ENCODE results near the gene TCP11.

TCP11 gene

DNA sequence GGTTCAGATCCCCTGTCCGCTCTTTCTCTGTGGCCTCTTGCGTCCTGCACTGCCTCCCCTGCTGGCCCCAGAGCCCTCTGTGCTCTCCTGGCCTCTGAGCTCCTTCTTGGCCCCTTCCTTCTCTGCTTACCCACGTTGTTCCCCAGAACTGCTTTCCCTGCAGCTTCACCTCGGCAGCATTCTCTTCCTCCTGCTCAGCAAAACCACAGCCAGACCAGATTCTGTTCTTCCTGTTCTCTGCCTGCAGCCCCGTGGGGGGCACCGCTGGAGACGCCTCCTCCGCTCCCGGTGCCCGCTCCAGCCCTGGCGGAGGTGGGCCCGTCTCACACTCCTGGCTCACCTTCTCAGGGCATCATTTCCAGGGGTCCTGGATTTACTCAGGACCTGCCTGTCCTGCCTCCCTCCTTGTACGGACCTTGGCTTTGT, 59.7 kb downstream of the TCP11 start:
- no peak for DNase-seq (ENCODE audit: insufficient read length, low spot score)
- FAIRE-seq, result no peak
- TF ChIP-seq, protein P1, sequence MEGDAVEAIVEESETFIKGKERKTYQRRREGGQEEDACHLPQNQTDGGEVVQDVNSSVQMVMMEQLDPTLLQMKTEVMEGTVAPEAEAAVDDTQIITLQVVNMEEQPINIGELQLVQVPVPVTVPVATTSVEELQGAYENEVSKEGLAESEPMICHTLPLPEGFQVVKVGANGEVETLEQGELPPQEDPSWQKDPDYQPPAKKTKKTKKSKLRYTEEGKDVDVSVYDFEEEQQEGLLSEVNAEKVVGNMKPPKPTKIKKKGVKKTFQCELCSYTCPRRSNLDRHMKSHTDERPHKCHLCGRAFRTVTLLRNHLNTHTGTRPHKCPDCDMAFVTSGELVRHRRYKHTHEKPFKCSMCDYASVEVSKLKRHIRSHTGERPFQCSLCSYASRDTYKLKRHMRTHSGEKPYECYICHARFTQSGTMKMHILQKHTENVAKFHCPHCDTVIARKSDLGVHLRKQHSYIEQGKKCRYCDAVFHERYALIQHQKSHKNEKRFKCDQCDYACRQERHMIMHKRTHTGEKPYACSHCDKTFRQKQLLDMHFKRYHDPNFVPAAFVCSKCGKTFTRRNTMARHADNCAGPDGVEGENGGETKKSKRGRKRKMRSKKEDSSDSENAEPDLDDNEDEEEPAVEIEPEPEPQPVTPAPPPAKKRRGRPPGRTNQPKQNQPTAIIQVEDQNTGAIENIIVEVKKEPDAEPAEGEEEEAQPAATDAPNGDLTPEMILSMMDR (IDR thresholded peaks at IDR 0.05; ENCODE audit: insufficient read depth, missing control alignments), result no peak

DNA sequence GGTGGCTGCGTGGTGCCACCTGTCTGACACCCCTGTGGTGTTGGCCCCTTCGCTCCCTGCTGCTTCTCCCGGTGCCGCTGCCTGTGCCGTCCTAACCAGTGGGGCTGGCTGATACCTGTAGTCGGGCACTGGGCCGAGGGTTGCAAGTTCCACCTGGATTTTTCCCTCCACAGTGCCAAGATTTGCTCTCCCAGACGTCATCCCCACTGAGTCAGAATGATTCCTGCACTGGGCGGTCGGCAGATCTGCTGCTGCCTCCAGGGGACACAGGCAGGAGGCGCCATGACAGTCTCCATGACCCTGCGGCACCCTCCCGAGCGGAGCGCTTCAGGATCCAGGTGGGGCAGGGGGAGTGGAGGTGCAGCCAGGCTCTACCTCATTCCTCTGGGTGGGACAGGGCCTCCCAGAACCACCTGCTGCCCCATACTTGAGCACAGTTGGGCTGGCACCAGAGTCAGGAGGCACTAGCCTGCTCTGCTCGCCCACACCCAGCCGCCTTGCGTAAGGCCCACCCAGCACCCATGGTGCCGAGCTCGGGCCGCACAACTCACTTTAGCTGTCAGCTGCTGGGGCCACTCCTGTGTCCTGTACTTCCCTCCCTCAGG, 60.2 kb downstream of the TCP11 start:
- TF ChIP-seq, protein P1 (IDR thresholded peaks at IDR 0.05; ENCODE audit: insufficient read depth, missing control alignments), result no peak
- DNase-seq (ENCODE audit: insufficient read length, low spot score) (no peak), FAIRE-seq (no peak)

DNA sequence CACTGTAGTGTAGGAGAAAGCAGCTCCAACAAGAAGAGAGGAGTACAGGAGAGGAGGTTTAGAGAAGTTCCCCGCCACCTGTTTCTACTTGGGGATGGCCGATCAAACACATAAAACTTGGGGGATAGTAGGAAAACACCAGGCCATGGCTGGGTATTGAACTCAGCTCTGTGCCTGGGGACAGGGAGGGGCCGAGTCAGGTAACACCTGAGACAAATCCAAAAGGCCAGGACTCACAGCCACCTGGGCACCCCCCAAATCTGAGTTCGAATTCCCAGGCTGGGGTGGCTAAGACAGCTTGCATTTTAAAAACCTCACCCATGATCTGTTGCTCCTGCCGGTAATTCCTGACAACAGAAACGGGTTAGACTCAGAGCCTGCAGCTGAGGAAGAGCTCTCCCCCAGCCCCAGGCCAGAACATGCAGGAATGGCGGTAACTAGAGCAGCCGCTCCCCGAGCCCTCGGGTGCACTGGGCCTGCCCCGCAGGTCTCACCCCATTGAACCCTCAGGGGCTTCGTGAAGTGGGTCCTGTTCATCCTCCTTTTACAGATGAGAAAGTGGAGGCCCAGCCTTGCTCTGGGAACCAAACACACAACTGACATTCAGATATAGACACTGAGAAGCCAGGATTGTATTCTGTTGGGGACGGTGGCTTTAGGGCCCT, 61.0 kb downstream of the TCP11 start:
- DNase-seq (ENCODE audit: insufficient read length, low spot score), result no peak
- FAIRE-seq, result no peak
- TF ChIP-seq, protein P1 (IDR thresholded peaks at IDR 0.05; ENCODE audit: insufficient read depth, missing control alignments), result no peak

DNA sequence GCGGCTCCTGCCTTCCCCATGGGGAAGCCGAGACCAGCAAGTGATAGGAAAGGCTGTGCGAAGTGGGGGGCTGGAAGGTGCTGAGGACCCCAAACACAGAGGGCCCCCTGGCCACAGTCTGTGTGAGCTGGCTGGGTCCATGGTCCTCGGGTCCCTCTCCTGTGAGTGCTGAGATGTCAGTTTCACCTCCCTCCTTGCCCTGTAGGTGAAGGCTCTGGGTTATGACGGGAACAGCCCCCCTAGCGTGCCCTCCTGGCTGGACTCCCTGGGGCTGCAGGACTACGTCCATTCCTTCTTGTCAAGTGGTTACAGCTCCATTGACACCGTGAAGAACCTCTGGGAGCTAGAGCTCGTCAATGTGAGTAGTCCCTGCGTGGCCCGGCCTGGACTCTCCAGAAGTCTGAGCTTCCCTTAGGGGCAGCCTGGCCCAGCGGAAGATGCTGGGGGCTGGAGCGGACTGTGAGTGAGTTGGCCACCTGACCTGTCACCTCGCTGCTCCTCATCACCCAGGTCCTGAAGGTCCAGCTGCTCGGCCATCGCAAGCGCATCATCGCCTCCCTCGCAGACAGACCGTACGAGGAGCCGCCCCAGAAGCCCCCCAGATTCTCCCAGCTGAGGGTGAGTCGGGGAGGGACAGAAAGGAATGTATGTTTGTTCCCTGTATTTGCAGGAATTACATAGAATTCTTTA, 61.7 kb downstream of the TCP11 start:
- FAIRE-seq (no peak), DNase-seq (ENCODE audit: insufficient read length, low spot score) (no peak)
- TF ChIP-seq, protein P1 (IDR thresholded peaks at IDR 0.05; ENCODE audit: insufficient read depth, missing control alignments), result no peak

DNA sequence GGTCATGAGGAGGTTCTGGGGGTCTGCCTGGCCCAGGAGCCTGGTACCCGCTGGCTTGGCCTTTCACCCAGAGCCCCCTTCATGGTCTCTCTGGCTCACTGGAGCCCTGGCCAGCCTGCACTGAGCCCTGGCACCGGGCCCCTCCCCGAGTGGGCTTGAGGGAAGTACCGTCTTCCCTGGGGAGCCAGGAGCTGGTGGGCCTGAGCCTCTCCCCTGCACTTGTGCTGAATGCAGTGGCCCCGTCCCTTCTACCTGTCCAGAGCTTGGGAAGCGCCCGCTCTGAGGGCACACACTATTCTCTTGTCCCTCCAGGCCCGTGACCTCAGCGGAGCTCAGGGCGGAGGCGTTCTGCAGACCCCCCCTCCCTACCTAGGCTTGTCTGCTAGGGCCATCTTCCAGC, 62.2 kb downstream of the TCP11 start:
- FAIRE-seq (no peak), DNase-seq (ENCODE audit: insufficient read length, low spot score) (no peak)
- TF ChIP-seq, protein P1 (IDR thresholded peaks at IDR 0.05; ENCODE audit: insufficient read depth, missing control alignments), result no peak

DNA sequence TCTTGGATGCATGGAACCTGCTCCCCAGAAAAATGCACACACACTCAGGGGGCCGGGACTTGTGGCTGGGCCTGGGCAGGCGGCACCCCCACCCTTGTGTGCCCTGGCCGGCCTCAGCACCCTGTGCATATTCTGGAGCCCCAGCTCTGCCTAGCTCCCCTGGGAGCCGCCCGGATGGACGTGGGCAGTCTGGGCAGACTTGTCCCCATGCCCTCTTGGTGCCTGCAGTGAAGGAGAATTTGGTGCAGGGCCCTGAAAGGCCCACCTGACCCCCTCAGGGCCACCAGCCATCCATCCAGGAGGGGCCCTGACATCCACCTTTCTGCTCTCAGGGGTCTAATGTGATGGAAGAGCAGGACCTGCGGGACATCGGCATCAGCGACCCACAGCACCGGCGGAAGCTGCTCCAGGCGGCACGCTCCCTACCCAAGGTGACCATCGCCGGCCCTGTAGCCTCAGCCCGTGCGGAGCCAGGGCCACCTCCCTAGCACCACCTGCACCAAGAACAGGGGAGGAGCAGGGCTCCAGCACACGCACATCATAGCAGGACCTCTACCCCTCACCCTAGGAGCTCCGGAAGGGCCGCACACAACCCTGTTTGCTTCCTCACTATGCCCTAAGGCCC, 62.8 kb downstream of the TCP11 start:
- no peak for DNase-seq (ENCODE audit: insufficient read length, low spot score)
- TF ChIP-seq, protein P1 (IDR thresholded peaks at IDR 0.05; ENCODE audit: insufficient read depth, missing control alignments), result no peak
- FAIRE-seq, result no peak

Measured in D721Med (cell line).